GM12865 (cell line): ENCODE measurements around the gene CDK5RAP1.
A peak's percentile ranks its signal among the peaks of the same experiment; 100 is the strongest.

Source experiments
- DNase-seq: peaks from one replicate; pipeline ENCODE4 v3.0.0; 2010; ENCODE audit warnings: low read depth
- H3K4me3 ChIP-seq: 2 replicates; pipeline ENCODE4 v1.5.1; 2011; ENCODE audit warnings: mild to moderate bottlenecking, low read depth, low read length, control low read depth
- TF ChIP-seq, protein P1 (sequence below): IDR thresholded peaks from 2 replicates; pipeline ENCODE4 v1.5.1; 2011; ENCODE audit warnings: low read length, control low read depth, low read depth, inconsistent platforms; ENCODE audit not compliant: insufficient read depth; ENCODE audit errors: missing control alignments

The CDK5RAP1 gene

DNA sequence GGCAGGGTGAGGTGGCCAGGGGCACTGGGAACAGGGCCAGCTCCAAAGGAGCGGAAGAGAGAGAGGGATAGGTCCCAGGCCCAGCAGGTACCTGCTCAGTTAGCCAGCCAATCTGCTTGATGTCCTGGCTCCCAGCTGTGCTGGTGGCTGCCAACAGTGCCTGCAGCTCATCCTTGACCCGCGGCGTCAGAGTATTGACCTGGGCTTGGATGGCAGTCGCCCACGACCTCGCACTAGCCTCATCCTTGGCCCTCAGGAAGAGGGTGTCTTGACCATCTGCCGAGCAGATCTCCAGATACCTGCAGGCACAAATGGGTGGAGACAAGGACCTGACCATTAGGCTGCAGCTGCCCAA lies 11.1 kb upstream of the CDK5RAP1 start:
- H3K4me3 ChIP-seq = no peak overlapping the region
- DNase-seq = no peak
- TF ChIP-seq, protein P1, sequence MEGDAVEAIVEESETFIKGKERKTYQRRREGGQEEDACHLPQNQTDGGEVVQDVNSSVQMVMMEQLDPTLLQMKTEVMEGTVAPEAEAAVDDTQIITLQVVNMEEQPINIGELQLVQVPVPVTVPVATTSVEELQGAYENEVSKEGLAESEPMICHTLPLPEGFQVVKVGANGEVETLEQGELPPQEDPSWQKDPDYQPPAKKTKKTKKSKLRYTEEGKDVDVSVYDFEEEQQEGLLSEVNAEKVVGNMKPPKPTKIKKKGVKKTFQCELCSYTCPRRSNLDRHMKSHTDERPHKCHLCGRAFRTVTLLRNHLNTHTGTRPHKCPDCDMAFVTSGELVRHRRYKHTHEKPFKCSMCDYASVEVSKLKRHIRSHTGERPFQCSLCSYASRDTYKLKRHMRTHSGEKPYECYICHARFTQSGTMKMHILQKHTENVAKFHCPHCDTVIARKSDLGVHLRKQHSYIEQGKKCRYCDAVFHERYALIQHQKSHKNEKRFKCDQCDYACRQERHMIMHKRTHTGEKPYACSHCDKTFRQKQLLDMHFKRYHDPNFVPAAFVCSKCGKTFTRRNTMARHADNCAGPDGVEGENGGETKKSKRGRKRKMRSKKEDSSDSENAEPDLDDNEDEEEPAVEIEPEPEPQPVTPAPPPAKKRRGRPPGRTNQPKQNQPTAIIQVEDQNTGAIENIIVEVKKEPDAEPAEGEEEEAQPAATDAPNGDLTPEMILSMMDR = no peak

DNA sequence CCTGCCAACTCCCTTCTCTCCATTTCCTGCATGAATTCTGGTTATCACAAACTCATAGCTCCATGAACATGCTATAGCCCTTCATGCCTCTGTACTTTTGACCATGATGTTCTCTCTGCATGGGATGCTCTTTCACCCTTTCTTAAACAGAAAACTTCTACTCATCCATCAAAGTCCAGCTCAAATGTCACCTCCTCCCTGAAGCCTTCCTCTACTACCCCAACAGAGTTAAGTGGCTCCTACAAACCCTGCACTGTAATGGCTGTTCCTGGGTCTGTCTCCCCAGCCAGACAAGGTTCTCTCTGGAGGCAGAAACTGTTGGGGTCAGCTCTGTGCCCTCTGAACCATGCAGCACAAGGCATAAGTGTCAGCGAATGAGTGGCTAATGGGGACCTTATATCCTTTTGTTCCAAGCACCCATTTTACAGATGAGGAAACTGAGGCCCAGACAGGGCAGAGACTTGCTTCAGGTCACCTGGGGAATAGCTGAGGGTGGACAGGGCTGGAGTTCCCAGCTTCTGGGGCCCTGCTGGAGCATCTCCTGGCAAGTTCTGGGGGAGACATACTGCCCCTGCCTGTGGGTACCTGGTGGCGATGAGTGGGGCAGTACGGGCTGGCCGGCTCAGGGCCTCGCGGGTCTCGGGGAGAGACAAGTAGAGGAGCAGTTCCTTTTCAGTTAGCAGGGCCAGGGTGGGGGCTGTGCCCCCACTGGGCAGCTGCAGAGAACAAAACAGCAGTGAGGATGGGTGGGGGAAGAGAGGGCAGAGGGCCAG lies 10.6 kb upstream of the CDK5RAP1 start:
- TF ChIP-seq, protein P1 = no peak
- H3K4me3 ChIP-seq = no peak overlapping the region
- DNase-seq = no peak

DNA sequence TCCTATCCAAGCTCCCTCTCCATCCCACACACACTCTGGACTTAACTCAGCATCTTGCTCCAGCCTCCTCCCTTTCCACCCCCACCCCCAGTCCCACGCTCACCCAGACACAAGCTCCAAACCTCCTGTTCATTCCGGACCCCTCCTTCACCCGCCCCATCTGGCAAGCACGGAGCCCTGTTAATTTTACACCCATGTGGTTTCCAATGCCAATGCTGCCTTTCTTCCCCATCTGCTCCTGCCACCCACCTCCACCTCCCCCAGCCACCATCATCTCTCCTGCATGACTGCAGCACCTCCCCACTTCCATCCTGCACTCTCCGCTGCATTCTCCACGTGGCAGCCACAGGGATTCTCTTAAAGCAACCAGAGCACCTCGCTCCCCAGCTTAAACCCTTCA lies 9.9 kb upstream of the CDK5RAP1 start:
- TF ChIP-seq, protein P1 = no peak
- DNase-seq = no peak
- no peak overlapping the region for H3K4me3 ChIP-seq

DNA sequence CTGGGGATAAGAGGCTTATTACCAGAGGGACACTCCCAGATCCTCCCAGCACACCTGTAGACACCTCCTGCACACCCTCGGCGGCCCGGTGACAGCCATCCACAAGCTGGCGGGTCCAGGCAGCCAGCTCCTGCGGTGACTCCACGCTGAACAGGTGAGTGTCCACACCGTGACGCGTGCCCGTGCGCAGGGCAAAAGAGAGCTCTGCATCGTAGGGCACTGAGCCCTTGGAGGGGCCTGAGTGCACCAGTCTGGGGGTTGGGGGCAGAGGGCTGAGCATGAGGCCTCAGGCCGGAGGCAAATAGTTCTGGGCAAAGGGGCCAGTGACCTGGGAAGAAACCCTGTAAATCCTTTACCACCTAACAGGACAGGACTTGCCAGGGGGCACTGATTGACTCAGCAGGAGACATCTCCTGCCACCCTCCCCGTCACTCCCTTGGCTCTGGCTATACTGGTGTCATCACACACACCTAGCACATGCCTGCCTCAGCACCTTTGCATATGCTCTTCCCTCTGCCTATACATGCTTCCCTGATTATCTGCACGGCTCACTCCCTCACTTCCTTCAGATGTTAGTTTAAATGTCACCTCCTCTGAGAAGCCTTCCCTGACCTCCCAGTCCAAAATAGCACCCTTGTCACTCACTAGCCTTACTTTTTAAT lies 8.9 kb upstream of the CDK5RAP1 start:
- DNase-seq = no peak
- H3K4me3 ChIP-seq = no peak overlapping the region
- TF ChIP-seq, protein P1 = no peak

DNA sequence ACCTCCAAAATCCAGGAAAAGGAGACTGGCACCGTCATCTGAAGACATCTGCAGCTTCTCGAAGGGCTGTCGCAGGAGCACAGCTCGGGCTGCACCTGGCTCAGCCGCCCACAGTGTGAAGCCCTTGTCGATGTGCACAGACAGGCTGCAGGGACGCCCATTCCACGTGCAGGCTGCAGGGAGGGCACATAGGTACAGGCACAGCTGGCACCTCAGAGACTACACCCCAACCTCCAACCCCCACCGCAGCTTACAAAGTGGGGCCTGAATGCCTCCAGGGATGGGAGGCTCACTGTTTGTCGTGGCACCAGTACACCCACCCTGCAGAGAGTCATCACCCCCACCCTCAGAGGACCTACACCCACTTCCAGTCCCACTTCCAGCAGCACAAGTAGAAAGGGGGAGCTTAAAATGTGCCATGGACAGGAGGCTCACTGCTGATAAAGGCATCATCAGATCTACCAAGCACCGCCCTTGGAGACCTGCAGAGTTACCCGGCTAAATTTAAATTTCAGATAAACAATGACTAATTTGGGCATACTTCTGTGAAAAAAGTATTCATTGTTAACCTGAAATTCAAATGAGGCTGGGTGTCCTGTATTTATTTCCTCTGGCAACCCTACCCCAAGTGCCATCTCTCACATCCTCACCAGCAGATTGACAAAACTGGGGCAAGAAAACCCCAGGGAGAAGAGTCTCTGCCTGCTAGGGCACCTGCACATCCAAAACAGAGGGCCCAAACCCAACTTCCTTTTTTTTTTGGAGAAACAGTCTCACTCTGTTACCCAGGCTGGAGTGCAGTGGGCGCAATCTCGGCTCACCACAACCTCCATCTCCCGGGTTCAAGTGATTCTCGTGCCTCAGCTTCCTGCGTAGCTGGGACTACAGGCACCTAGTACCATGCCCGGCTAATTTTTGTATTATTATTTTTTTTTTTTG lies 7.7 kb upstream of the CDK5RAP1 start:
- no peak overlapping the region for H3K4me3 ChIP-seq
- DNase-seq = peak; percentile 47
- TF ChIP-seq, protein P1 = no peak

DNA sequence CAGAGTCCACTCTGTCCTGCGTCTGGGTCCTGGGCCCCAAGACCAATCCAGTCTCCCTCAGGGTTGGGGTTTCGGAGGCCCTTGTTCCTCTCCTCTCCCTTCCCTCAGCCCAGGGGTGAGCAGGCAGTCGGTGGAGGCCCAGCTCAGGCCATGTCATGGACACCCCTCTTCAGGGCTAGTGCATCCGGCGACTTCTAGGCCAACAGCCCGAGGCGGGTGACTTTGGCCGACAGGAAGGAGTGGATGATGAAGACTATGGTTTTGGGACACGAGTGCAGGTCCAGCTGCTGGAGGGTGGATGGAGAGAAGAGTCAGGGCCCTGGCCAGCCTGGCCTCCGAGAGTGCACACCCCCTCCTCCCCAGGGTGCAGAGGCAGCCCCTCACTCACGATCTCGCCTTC lies 7.0 kb upstream of the CDK5RAP1 start:
- no peak for DNase-seq
- TF ChIP-seq, protein P1 = no peak
- no peak overlapping the region for H3K4me3 ChIP-seq
